IMR-90 (cell line): ENCODE data around the gene CMTM8.

Experiments
- CHD1 ChIP-seq: IDR thresholded peaks from 2 replicates; pipeline ENCODE4 v1.6.1; 2012; ENCODE audit warnings: low read depth, low read length, improper control_type of control experiment
- CTCF ChIP-seq: conservative IDR thresholded peaks from 2 replicates; pipeline ENCODE4 v1.5.1; 2012; ENCODE audit warnings: mild to moderate bottlenecking, low read depth, low read length, improper control_type of control experiment
- FOS ChIP-seq: fragments of 150-350 bp; IDR thresholded peaks from 2 replicates; pipeline ENCODE4 v1.6.1; 2016; ENCODE audit warnings: low read depth, low read length
- MAZ ChIP-seq: IDR thresholded peaks from 2 replicates; pipeline ENCODE4 v1.6.1; 2012; ENCODE audit warnings: low read depth, mild to moderate bottlenecking, low read length, improper control_type of control experiment, moderate library complexity, borderline replicate concordance
- POLR2A ChIP-seq: IDR thresholded peaks from 2 replicates; pipeline ENCODE4 v1.6.1; 2012; ENCODE audit warnings: mild to moderate bottlenecking, low read depth, low read length
- RAD21 ChIP-seq: IDR thresholded peaks from 2 replicates; pipeline ENCODE4 v1.6.1; 2012; ENCODE audit warnings: low read length, improper control_type of control experiment
- RFX5 ChIP-seq: IDR thresholded peaks from 2 replicates; pipeline ENCODE4 v1.8.0; 2012; ENCODE audit warnings: low read depth, mild to moderate bottlenecking, low read length, moderate library complexity
- USF2 ChIP-seq: fragments of 150-350 bp; IDR thresholded peaks from 2 replicates; pipeline ENCODE4 v1.6.1; 2017; ENCODE audit warnings: mild to moderate bottlenecking, antibody characterized with exemption, low read length, low read depth

GRCh38 chr3:32222950-32223349 lies 15.5 kb upstream of the CMTM8 start:
- no peak for TF ChIP-seq CHD1
- TF ChIP-seq USF2: no peak
- TF ChIP-seq CTCF: no peak
- no peak for TF ChIP-seq POLR2A
- no peak for TF ChIP-seq RFX5
- no peak for TF ChIP-seq FOS
- TF ChIP-seq RAD21: no peak
- no peak for TF ChIP-seq MAZ
